HCT116 (cell line): ENCODE measurements around the gene LCMT1. TPM values are rescaled to one million over a fixed set of nuclear protein-coding genes. Genes with fewer than 3 reads are reported as not detected.

ENCODE experiments used
- ATAC-seq: fragments of 200-7000 bp; cut with Tn5 transposase; 2 replicates; pipeline ENCODE4 v1.9.1; 2020; ENCODE audit warnings: mild to moderate bottlenecking, moderate library complexity
- BruUV-seq: library from RNA; stranded (reverse); fragments of 400-500 nt; replicated peaks from 2 replicates; lab custom pipeline; 2021; lab: Mats Ljungman, UMichigan
- CTCF ChIA-PET: fragments of 300-600 bp; sonication (Branson Sonifier 250); formaldehyde crosslinking; loops from one replicate; lab custom pipeline; 2021; ENCODE audit warnings: antibody characterized with exemption; lab: Charles Lee
- POLR2A ChIA-PET: fragments of 300-600, 350-600 bp; sonication (Branson Sonifier 250); formaldehyde crosslinking; loops from one replicate; lab custom pipeline; 2021; ENCODE audit warnings: antibody characterized with exemption; lab: Charles Lee
- RAD21 ChIA-PET, 2 experiments: fragments of 300-600 bp; sonication (Branson Sonifier 250); formaldehyde crosslinking; loops; one replicate each; lab custom pipeline; 2023; ENCODE audit warnings: low total read pairs in 2 of 2; ENCODE audit not compliant: uncharacterized antibody in 2 of 2, unreplicated experiment in 2 of 2, low non-redundant PET in 1 of 2; lab: Charles Lee
- DNase-seq: peaks from one replicate; pipeline ENCODE4 v3.0.0-alpha.2; 2010; ENCODE audit warnings: low read depth, low spot score
- H2AFZ ChIP-seq: fragments of 200-600 bp; shearing (Covaris generic), sonication (generic); 2 replicates; pipeline ENCODE4 v1.6.1; 2017; ENCODE audit warnings: low read depth, mixed run types, mixed read lengths, antibody characterized with exemption, low read length; ENCODE audit not compliant: poor library complexity, severe bottlenecking
- H3K27ac ChIP-seq: 2 replicates; pipeline ENCODE4 v1.5.1; 2012; ENCODE audit warnings: low read depth, low read length
- H3K27me3 ChIP-seq: fragments of 200-600 bp; sonication (generic); 2 replicates; pipeline ENCODE4 v1.6.1; 2016; ENCODE audit warnings: mixed run types, low read length, mixed read lengths; ENCODE audit not compliant: insufficient read depth
- H3K36me3 ChIP-seq, 2 experiments: fragments of 200-500 bp in 1 of 2; fragments of 200-600 bp in 1 of 2; sonication (Bioruptor generic) in 1 of 2; sonication (generic) in 1 of 2; 2 replicates each; pipeline versions ENCODE4 v1.5.1 to v1.6.1; 2014 to 2016; ENCODE audit warnings: low read length in 2 of 2, inconsistent platforms in 1 of 2, mixed read lengths in 1 of 2, mixed run types in 1 of 2; ENCODE audit not compliant: insufficient read depth in 2 of 2, control insufficient read depth in 1 of 2
- H3K4me1 ChIP-seq, 2 experiments: fragments of 200-600 bp in 1 of 2; sonication (generic) in 1 of 2; 2 replicates each; pipeline versions ENCODE4 v1.5.1 to v1.6.1; 2012 to 2017; ENCODE audit warnings: low read length in 2 of 2, inconsistent platforms in 1 of 2, mild to moderate bottlenecking in 1 of 2, mixed read lengths in 1 of 2, mixed run types in 1 of 2, moderate library complexity in 1 of 2; ENCODE audit not compliant: insufficient read depth in 2 of 2, control insufficient read depth in 1 of 2
- H3K4me2 ChIP-seq: fragments of 200-600 bp; sonication (generic); 2 replicates; pipeline ENCODE4 v1.6.1; 2017; ENCODE audit warnings: mixed run types, low read length, mixed read lengths
- H3K4me3 ChIP-seq, 2 experiments: fragments of 200-600 bp in 1 of 2; sonication (generic) in 1 of 2; replicated peaks in 1 of 2; 2 replicates each; pipeline ENCODE4 v1.5.1; 2011 to 2016; ENCODE audit warnings: low read length in 2 of 2, control low read depth in 1 of 2, low read depth in 1 of 2, mild to moderate bottlenecking in 1 of 2, mixed read lengths in 1 of 2, mixed run types in 1 of 2
- H3K79me2 ChIP-seq: fragments of 200-600 bp; sonication (generic); 2 replicates; pipeline ENCODE4 v1.6.1; 2017; ENCODE audit warnings: mild to moderate bottlenecking, mixed run types, low read length, moderate library complexity, mixed read lengths; ENCODE audit not compliant: insufficient read depth
- H3K9ac ChIP-seq: fragments of 200-600 bp; sonication (generic); 2 replicates; pipeline ENCODE4 v1.6.1; 2016; ENCODE audit warnings: low read length, mixed read lengths
- H3K9me2 ChIP-seq: fragments of 200-600 bp; sonication (generic), shearing (Covaris generic); 2 replicates; pipeline ENCODE4 v1.6.1; 2017; ENCODE audit warnings: mixed run types, mild to moderate bottlenecking, moderate library complexity; ENCODE audit not compliant: insufficient read depth
- H3K9me3 ChIP-seq, 2 experiments: fragments of 200-500 bp in 1 of 2; fragments of 200-600 bp in 1 of 2; sonication (Bioruptor generic) in 1 of 2; sonication (generic) in 1 of 2; 2 replicates each; pipeline ENCODE4 v1.6.1; 2014 to 2017; ENCODE audit warnings: low read length in 2 of 2, mixed read lengths in 2 of 2, inconsistent platforms in 1 of 2, low read depth in 1 of 2, mild to moderate bottlenecking in 1 of 2, mixed run types in 1 of 2, moderate library complexity in 1 of 2; ENCODE audit not compliant: control insufficient read depth in 1 of 2, insufficient read depth in 1 of 2
- H4K20me1 ChIP-seq: fragments of 200-600 bp; sonication (generic), shearing (Covaris generic); 2 replicates; pipeline ENCODE4 v1.6.1; 2017; ENCODE audit warnings: mixed run types, mild to moderate bottlenecking, moderate library complexity; ENCODE audit not compliant: insufficient read depth
- ATF3 ChIP-seq: IDR thresholded peaks from 2 replicates; pipeline ENCODE4 v1.6.1; 2012
- ZBTB33 ChIP-seq: IDR thresholded peaks from 2 replicates; pipeline ENCODE4 v1.6.1; 2011; ENCODE audit warnings: mild to moderate bottlenecking, low read length, moderate library complexity; ENCODE audit not compliant: insufficient replicate concordance; ENCODE audit errors: extremely low read depth
- intact Hi-C: fragments of 100-400 bp; cut with micrococcal nuclease; formaldehyde crosslinking; loops from 2 replicates; pipeline ENCODE4 v1.10.0; 2022
- total RNA-seq: library from RNA; stranded (reverse); gene quantifications from one replicate; pipeline ENCODE4 v1.2.1, GENCODE V29; 2021; ENCODE audit not compliant: unreplicated experiment
- TF ChIP-seq, protein P1 (sequence below), 3 experiments: fragments of 200-600 bp in 1 of 3; sonication (generic) in 1 of 3; IDR thresholded peaks in 2 of 3; conservative IDR thresholded peaks in 1 of 3; 2 replicates each; pipeline ENCODE4 v1.5.1; 2012 to 2017; ENCODE audit warnings: low read depth in 2 of 3, low read length in 2 of 3, antibody characterized with exemption in 1 of 3, borderline replicate concordance in 1 of 3, control low read depth in 1 of 3, mild to moderate bottlenecking in 1 of 3, mixed read lengths in 1 of 3, mixed run types in 1 of 3, moderate library complexity in 1 of 3; ENCODE audit not compliant: insufficient read depth in 1 of 3
- TF ChIP-seq, protein P2 (sequence below): IDR thresholded peaks from 2 replicates; pipeline ENCODE4 v1.6.1; 2012

Gene LCMT1
- total RNA-seq, 1 experiment from 2014 or later: 52.4 TPM

DNA sequence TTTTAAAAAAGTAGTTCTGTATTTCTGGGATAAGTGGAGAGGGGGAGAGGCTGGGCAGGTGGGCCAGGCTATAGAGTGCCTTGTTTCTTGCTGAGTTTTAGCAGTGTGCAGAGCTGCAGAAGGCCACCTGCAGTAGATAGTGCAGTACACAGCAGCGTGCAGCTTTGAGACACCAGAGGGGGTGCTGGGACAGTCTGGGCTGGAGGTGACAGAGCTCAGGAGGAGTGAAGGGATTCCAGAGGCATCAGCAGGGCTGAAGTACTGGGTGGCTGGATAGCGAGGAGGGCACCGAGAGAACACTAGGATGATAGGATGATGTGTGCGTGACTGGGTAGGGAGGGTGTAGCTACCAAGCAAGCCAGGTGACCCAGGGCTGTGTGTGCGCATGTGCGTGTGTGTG, 26.6 kb downstream of the LCMT1 start:
- Histone ChIP-seq H3K9me3 (no peaks in the 10 kb centered on the region), H3K9me2 (no peaks in the 10 kb centered on the region), H2AFZ (no peak overlapping the region), H3K4me1 (no peaks in the 10 kb centered on the region), H3K9ac (no peak overlapping the region), H3K4me2 (no peak overlapping the region), H3K27me3 (no peaks in the 10 kb centered on the region), H3K79me2 (no peaks in the 10 kb centered on the region), H3K36me3 (peaks cover 13 to 22% of the 10 kb centered on the region in 2 experiments; a peak in 3 of 4 replicates), H4K20me1 (no peaks in the 10 kb centered on the region), H3K27ac (no peak overlapping the region), H3K4me3 (no peak overlapping the region)
- no TSS peak for BruUV-seq
- intact Hi-C loops: no loop called here
- POLR2A ChIA-PET: no interaction called here
- RAD21 ChIA-PET: no interaction called here
- TF ChIP-seq, protein P1, sequence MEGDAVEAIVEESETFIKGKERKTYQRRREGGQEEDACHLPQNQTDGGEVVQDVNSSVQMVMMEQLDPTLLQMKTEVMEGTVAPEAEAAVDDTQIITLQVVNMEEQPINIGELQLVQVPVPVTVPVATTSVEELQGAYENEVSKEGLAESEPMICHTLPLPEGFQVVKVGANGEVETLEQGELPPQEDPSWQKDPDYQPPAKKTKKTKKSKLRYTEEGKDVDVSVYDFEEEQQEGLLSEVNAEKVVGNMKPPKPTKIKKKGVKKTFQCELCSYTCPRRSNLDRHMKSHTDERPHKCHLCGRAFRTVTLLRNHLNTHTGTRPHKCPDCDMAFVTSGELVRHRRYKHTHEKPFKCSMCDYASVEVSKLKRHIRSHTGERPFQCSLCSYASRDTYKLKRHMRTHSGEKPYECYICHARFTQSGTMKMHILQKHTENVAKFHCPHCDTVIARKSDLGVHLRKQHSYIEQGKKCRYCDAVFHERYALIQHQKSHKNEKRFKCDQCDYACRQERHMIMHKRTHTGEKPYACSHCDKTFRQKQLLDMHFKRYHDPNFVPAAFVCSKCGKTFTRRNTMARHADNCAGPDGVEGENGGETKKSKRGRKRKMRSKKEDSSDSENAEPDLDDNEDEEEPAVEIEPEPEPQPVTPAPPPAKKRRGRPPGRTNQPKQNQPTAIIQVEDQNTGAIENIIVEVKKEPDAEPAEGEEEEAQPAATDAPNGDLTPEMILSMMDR (IDR thresholded peaks at IDR 0.05 in 2 of 3, conservative IDR thresholded peaks at IDR 0.05 in 1 of 3; ENCODE audit: borderline replicate concordance in 1 of 3, insufficient read depth in 1 of 3, low read depth in 2 of 3, low read length in 2 of 3): no peak
- TF ChIP-seq ATF3: no peak
- TF ChIP-seq, protein P2, sequence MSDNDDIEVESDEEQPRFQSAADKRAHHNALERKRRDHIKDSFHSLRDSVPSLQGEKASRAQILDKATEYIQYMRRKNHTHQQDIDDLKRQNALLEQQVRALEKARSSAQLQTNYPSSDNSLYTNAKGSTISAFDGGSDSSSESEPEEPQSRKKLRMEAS: no peak
- TF ChIP-seq ZBTB33: no peak
- CTCF ChIA-PET: interaction anchor here (2.3 kb wide), 1 partner anchor 88 kb away, joined by 6 read pairs; no protein-coding TSS in a partner anchor
- ATAC-seq: peak; percentile 36; the same call in 1 of the 2 replicates
- no peak for DNase-seq
